Measurements from ENCODE around the gene ADM5. TPM values are rescaled to one million over a fixed set of nuclear protein-coding genes. Genes with fewer than 3 reads are reported as not detected.

Gene ADM5
- total RNA-seq, 1 donor, result 0.63 TPM

- TF ChIP-seq CTCF (IDR thresholded peaks at IDR 0.05; ENCODE audit: insufficient read depth, low read length), result no peak
- no peak overlapping the region for H3K4me3 ChIP-seq (ENCODE audit: low read depth, low read length)
- DNase-seq (ENCODE audit: low read depth), result no peak
Observed at GRCh38 chr19:49738268-49738667, 48.9 kb downstream of the ADM5 start.

- DNase-seq (ENCODE audit: low read depth), result no peak
- TF ChIP-seq CTCF (IDR thresholded peaks at IDR 0.05; ENCODE audit: insufficient read depth, low read length), result no peak
- no peak overlapping the region for H3K4me3 ChIP-seq (ENCODE audit: low read depth, low read length)
Observed at GRCh38 chr19:49739098-49739497, 49.7 kb downstream of the ADM5 start.

GRCh38 chr19:49739933-49740332 lies 50.5 kb downstream of the ADM5 start:
- no peak for DNase-seq (ENCODE audit: low read depth)
- no peak for TF ChIP-seq CTCF (IDR thresholded peaks at IDR 0.05; ENCODE audit: insufficient read depth, low read length)
- no peak overlapping the region for H3K4me3 ChIP-seq (ENCODE audit: low read depth, low read length)

Small RNA genes within 50 kb of the gene (small RNA-seq; reads per million reads assigned to genes)
- not detected for gene MIR5088

Other genes with a start within 250 kb of the ADM5 start
- gene SLC17A7, start 248.1 kb upstream of the ADM5 start, total RNA-seq (ENCODE audit: low replicate concordance), result 0.49 TPM in 1 of 2 replicates, not detected in the other
- gene PIH1D1, start 237.8 kb upstream of the ADM5 start, total RNA-seq (ENCODE audit: low replicate concordance), result 80.6 and 151 TPM in 2 replicates
- 25.0 and 29.6 TPM in 2 replicates for gene ALDH16A1, start 236.4 kb upstream of the ADM5 start, total RNA-seq (ENCODE audit: low replicate concordance)
- gene FLT3LG, start 215.4 kb upstream of the ADM5 start, total RNA-seq (ENCODE audit: low replicate concordance), result 3.7 and 5.4 TPM in 2 replicates
- 2,039 and 2,642 TPM in 2 replicates for gene RPL13A, start 202.0 kb upstream of the ADM5 start, total RNA-seq (ENCODE audit: low replicate concordance)
- gene RPS11, start 193.2 kb upstream of the ADM5 start, total RNA-seq (ENCODE audit: low replicate concordance), result 2,258 and 4,425 TPM in 2 replicates
- 73.8 and 132 TPM in 2 replicates for gene FCGRT, start 176.9 kb upstream of the ADM5 start, total RNA-seq (ENCODE audit: low replicate concordance)
- gene RCN3, start 161.6 kb upstream of the ADM5 start, total RNA-seq (ENCODE audit: low replicate concordance), result 121 and 181 TPM in 2 replicates
- 35.7 and 46.9 TPM in 2 replicates for gene NOSIP, start 109.0 kb upstream of the ADM5 start, total RNA-seq (ENCODE audit: low replicate concordance)
- gene PRRG2, start 108.3 kb upstream of the ADM5 start, total RNA-seq (ENCODE audit: low replicate concordance), result 0.27 and 0.57 TPM in 2 replicates
- gene PRR12, start 98.4 kb upstream of the ADM5 start, total RNA-seq (ENCODE audit: low replicate concordance), result 3.2 and 3.7 TPM in 2 replicates
- 13.7 and 52.4 TPM in 2 replicates for gene RRAS, start 49.5 kb upstream of the ADM5 start, total RNA-seq (ENCODE audit: low replicate concordance)
- gene SCAF1, start 47.4 kb upstream of the ADM5 start, total RNA-seq (ENCODE audit: low replicate concordance), result 16.9 and 41.1 TPM in 2 replicates
- gene IRF3, start 23.7 kb upstream of the ADM5 start, total RNA-seq (ENCODE audit: low replicate concordance), result 33.3 and 106 TPM in 2 replicates
- gene BCL2L12, start 23.7 kb upstream of the ADM5 start, total RNA-seq (ENCODE audit: low replicate concordance), result 3.9 and 6.1 TPM in 2 replicates
- 32.5 and 164 TPM in 2 replicates for gene PRMT1, start 12.3 kb upstream of the ADM5 start, total RNA-seq (ENCODE audit: low replicate concordance)
- 23.4 and 39.4 TPM in 2 replicates for gene CPT1C, start 1.5 kb downstream of the ADM5 start, total RNA-seq (ENCODE audit: low replicate concordance)
- gene TSKS, start 73.7 kb downstream of the ADM5 start, total RNA-seq (ENCODE audit: low replicate concordance), result 0.57 and 1.4 TPM in 2 replicates
- gene AP2A1, start 77.4 kb downstream of the ADM5 start, total RNA-seq (ENCODE audit: low replicate concordance), result 85.6 and 115 TPM in 2 replicates
- 23.5 and 27.5 TPM in 2 replicates for gene FUZ, start 123.7 kb downstream of the ADM5 start, total RNA-seq (ENCODE audit: low replicate concordance)
- 19.4 and 21.7 TPM in 2 replicates for gene MED25, start 128.7 kb downstream of the ADM5 start, total RNA-seq (ENCODE audit: low replicate concordance)
- gene PTOV1, start 161.6 kb downstream of the ADM5 start, total RNA-seq (ENCODE audit: low replicate concordance), result 46.2 and 51.2 TPM in 2 replicates
- gene PNKP, start 178.0 kb downstream of the ADM5 start, total RNA-seq (ENCODE audit: low replicate concordance), result 42.3 and 58.3 TPM in 2 replicates
- 14.4 and 20.6 TPM in 2 replicates for gene AKT1S1, start 187.8 kb downstream of the ADM5 start, total RNA-seq (ENCODE audit: low replicate concordance)
- gene TBC1D17, start 188.1 kb downstream of the ADM5 start, total RNA-seq (ENCODE audit: low replicate concordance), result 16.3 and 17.1 TPM in 2 replicates
- gene IL4I1, start 207.3 kb downstream of the ADM5 start, total RNA-seq (ENCODE audit: low replicate concordance), result 1.1 TPM in 1 of 2 replicates, not detected in the other
- 81.5 and 106 TPM in 2 replicates for gene ATF5, start 239.6 kb downstream of the ADM5 start, total RNA-seq (ENCODE audit: low replicate concordance)
- 11.3 and 35.4 TPM in 2 replicates for gene NUP62, start 239.9 kb downstream of the ADM5 start, total RNA-seq (ENCODE audit: low replicate concordance)

Data from fibroblast of the aortic adventitia (primary cell).